Panc1 (cell line): ENCODE data around the gene BMP2. TPM values are rescaled to one million over a fixed set of nuclear protein-coding genes. Genes with fewer than 3 reads are reported as not detected.

Source experiments
- ATAC-seq: fragments of 200-7000 bp; cut with Tn5 transposase; 2 replicates; pipeline ENCODE4 v1.9.1; 2020; ENCODE audit warnings: mild to moderate bottlenecking, moderate library complexity
- BruUV-seq: library from RNA; stranded (reverse); fragments of 400-500 nt; replicated peaks from 2 replicates; lab custom pipeline; 2021; lab: Mats Ljungman, UMichigan
- CTCF ChIA-PET: fragments of 300-600 bp; sonication (Branson Sonifier 250); formaldehyde crosslinking; loops from one replicate; lab custom pipeline; 2022; ENCODE audit warnings: antibody characterized with exemption; lab: Charles Lee
- POLR2A ChIA-PET: fragments of 300-600 bp; sonication (Branson Sonifier 250); formaldehyde crosslinking; loops from one replicate; lab custom pipeline; 2022; ENCODE audit warnings: antibody characterized with exemption; lab: Charles Lee
- DNase-seq: peaks from one replicate; pipeline ENCODE4 v3.0.0-alpha.2; 2010; ENCODE audit warnings: low read depth, low spot score
- H3K27ac ChIP-seq: 2 replicates; pipeline ENCODE4 v1.5.1; 2011; ENCODE audit warnings: mild to moderate bottlenecking, low read length, inconsistent platforms
- H3K27me3 ChIP-seq: fragments of 200-500 bp; sonication (Bioruptor generic); 2 replicates; pipeline ENCODE4 v1.6.0; 2014; ENCODE audit warnings: low read length, inconsistent platforms; ENCODE audit not compliant: control insufficient read depth, insufficient read depth
- H3K36me3 ChIP-seq: fragments of 200-500 bp; sonication (Bioruptor generic); 2 replicates; pipeline ENCODE4 v1.5.1; 2014; ENCODE audit warnings: inconsistent platforms, mild to moderate bottlenecking, low read length, moderate library complexity; ENCODE audit not compliant: control insufficient read depth, insufficient read depth
- H3K4me1 ChIP-seq: 2 replicates; pipeline ENCODE4 v1.5.1; 2011; ENCODE audit warnings: inconsistent platforms, mild to moderate bottlenecking, low read length, moderate library complexity; ENCODE audit not compliant: control insufficient read depth, insufficient read depth
- H3K4me3 ChIP-seq, 2 experiments: 2 replicates each; pipeline ENCODE4 v1.5.1; 2011 to 2012; ENCODE audit warnings: low read depth in 2 of 2, low read length in 2 of 2, mild to moderate bottlenecking in 2 of 2, inconsistent platforms in 1 of 2, moderate library complexity in 1 of 2
- H3K9me3 ChIP-seq: fragments of 200-500 bp; sonication (Bioruptor generic); 2 replicates; pipeline ENCODE4 v1.5.1; 2014; ENCODE audit warnings: low read depth, mild to moderate bottlenecking, inconsistent platforms, low read length, moderate library complexity; ENCODE audit not compliant: control insufficient read depth, insufficient read depth
- CTCF ChIP-seq: fragments of 450-650 bp; IDR thresholded peaks from 2 replicates; pipeline ENCODE4 v1.5.1; 2017; ENCODE audit warnings: mild to moderate bottlenecking
- POLR2AphosphoS5 ChIP-seq: IDR thresholded peaks from 2 replicates; pipeline ENCODE4 v1.6.1; 2012; ENCODE audit warnings: mild to moderate bottlenecking, low read depth, low read length, moderate library complexity
- REST ChIP-seq, 2 experiments: IDR thresholded peaks; 2 replicates each; pipeline ENCODE4 v1.6.1; 2011 to 2012; ENCODE audit warnings: low read depth in 2 of 2, control low read depth in 1 of 2, low read length in 1 of 2, mild to moderate bottlenecking in 1 of 2, moderate library complexity in 1 of 2; ENCODE audit not compliant: insufficient read depth in 1 of 2
- SIN3A ChIP-seq: IDR thresholded peaks from 2 replicates; pipeline ENCODE4 v1.6.1; 2012; ENCODE audit warnings: low read depth, mild to moderate bottlenecking, low read length, moderate library complexity, borderline replicate concordance; ENCODE audit not compliant: insufficient read depth
- TCF7L2 ChIP-seq: IDR thresholded peaks from 2 replicates; pipeline ENCODE4 v1.6.1; 2011; ENCODE audit warnings: mild to moderate bottlenecking, low read depth, low read length, inconsistent platforms
- in situ Hi-C: cut with HindIII; loops from 2 replicates; pipeline ENCODE4 v1.10.0; 2016; ENCODE audit warnings: low sequenced_read_pairs, low pct_unique_long_range_greater_than_20kb
- intact Hi-C: fragments of 100-400 bp; cut with micrococcal nuclease; formaldehyde crosslinking; loops from one replicate; pipeline ENCODE4 v1.10.0; 2022; ENCODE audit not compliant: unreplicated experiment
- total RNA-seq: library from RNA; stranded (reverse); gene quantifications from one replicate; pipeline ENCODE4 v1.2.1, GENCODE V29; 2021; ENCODE audit not compliant: unreplicated experiment

BMP2 gene
- total RNA-seq, 1 experiment from 2014 or later, result 0.23 TPM

- intact Hi-C loops, result no loop called here
- in situ Hi-C loops, result no loop called here
- Histone ChIP-seq H3K36me3 (no peaks in the 10 kb centered on the region), H3K4me1 (no peaks in the 10 kb centered on the region), H3K27me3 (no peaks in the 10 kb centered on the region), H3K27ac (no peak overlapping the region), H3K9me3 (no peaks in the 10 kb centered on the region), H3K4me3 (no peak overlapping the region)
- CTCF ChIA-PET, result no interaction called here
- no TSS peak for BruUV-seq
- ATAC-seq, result no peak
- DNase-seq, result no peak
- TF ChIP-seq REST (IDR thresholded peaks at IDR 0.05; ENCODE audit: insufficient read depth in 1 of 2, low read depth in 2 of 2, low read length in 1 of 2), result no peak
- no peak for TF ChIP-seq TCF7L2
- TF ChIP-seq CTCF, result no peak
- TF ChIP-seq POLR2AphosphoS5, result no peak
- no peak for TF ChIP-seq SIN3A
- POLR2A ChIA-PET, result no interaction called here
Observed at GRCh38 chr20:6732851-6733250, 34.6 kb upstream of the BMP2 start.

- TF ChIP-seq CTCF, result no peak
- no peak for TF ChIP-seq TCF7L2
- TF ChIP-seq REST (IDR thresholded peaks at IDR 0.05; ENCODE audit: insufficient read depth in 1 of 2, low read depth in 2 of 2, low read length in 1 of 2), result no peak
- no peak for TF ChIP-seq POLR2AphosphoS5
- TF ChIP-seq SIN3A, result no peak
- in situ Hi-C loops, result no loop called here
- intact Hi-C loops, result no loop called here
- no TSS peak for BruUV-seq
- Histone ChIP-seq H3K9me3 (no peaks in the 10 kb centered on the region), H3K27me3 (no peaks in the 10 kb centered on the region), H3K27ac (no peak overlapping the region), H3K4me3 (no peak overlapping the region), H3K36me3 (no peaks in the 10 kb centered on the region), H3K4me1 (no peaks in the 10 kb centered on the region)
- CTCF ChIA-PET, result no interaction called here
- POLR2A ChIA-PET, result no interaction called here
- ATAC-seq (no peak), DNase-seq (no peak)
Observed at GRCh38 chr20:6733965-6734364, 33.5 kb upstream of the BMP2 start.
